GM18858 (cell line): Measurements from ENCODE around the gene SYNE1.
"Not testable (repeated sequence)": the region's sequence is repeated elsewhere in the genome, so short reads cannot be mapped to it uniquely, and the experiment has no call there.

Experiments
- ATAC-seq: cut with Tn5 transposase; IDR thresholded peaks from one replicate; pipeline ENCODE4 v1.9.1; 2021; ENCODE audit not compliant: unreplicated experiment

The SYNE1 gene

GRCh38 chr6:152491501-152491900 is 145.7 kb downstream of the SYNE1 start:
- not testable (repeated sequence) for ATAC-seq

DNA sequence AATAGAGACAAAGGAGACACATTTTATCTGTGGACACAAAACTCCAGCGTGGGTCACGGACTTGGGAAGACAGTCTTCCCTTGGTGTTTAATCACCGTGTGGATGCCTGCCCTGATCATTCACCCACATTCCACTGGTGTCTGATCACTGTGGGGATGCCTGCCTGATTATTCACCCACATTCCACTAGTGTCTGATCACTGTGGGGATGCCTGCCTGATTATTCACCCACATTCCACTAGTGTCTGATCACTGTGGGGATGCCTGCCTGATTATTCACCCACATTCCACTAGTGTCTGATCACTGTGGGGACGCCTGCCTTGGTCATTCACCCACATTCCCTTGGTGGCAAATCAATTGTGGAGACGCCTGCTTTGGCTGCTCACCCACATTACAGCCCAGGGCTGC is 146.2 kb downstream of the SYNE1 start:
- not testable (repeated sequence) for ATAC-seq

- ATAC-seq = no peak
Observed at GRCh38 chr6:152484806-152485205, 152.4 kb downstream of the SYNE1 start.

GRCh38 chr6:152482289-152482688 is 154.9 kb downstream of the SYNE1 start:
- ATAC-seq = no peak

- ATAC-seq = no peak
Observed at GRCh38 chr6:152478377-152479010, 158.7 kb downstream of the SYNE1 start.

- ATAC-seq = no peak
Observed at GRCh38 chr6:152474354-152474753, 162.8 kb downstream of the SYNE1 start.

DNA sequence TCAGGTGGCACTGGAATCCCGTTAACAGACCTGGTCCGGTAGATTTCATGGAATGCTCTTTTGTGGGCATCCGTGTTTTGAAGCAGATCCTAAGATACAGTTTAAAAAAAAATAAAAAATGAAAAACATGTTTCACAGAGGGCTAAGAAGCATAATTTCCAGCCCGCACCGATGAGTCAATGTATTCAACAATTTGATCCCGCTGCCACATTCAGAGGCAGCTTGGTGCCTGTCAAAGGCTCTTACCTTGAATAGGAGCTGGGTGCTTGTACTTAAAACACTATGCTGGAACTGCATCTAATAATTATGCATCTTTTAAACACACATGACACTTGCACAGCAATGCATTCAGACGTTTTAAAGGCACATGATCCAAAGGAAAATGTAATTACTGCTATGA is 164.8 kb downstream of the SYNE1 start:
- ATAC-seq = no peak

- ATAC-seq = no peak
Observed at GRCh38 chr6:152471456-152472265, 165.5 kb downstream of the SYNE1 start.

DNA sequence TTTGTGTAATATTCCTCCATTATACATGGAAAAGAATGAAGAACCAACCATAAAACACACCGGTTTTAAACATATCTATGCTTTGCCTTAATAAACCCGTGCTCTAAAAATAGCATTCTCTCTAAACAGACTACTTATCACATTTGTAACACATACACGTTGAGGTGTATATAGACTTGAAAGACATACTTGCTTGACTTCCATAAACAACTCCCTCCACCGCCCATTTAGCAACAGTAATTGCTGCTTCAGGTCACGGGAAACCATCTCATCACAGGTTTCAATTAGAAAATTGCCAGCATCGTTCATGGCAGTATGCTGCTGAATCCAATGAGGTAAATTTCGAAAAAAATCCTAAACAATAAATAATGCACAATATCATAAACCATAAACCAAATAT is 174.0 kb downstream of the SYNE1 start:
- no peak for ATAC-seq

DNA sequence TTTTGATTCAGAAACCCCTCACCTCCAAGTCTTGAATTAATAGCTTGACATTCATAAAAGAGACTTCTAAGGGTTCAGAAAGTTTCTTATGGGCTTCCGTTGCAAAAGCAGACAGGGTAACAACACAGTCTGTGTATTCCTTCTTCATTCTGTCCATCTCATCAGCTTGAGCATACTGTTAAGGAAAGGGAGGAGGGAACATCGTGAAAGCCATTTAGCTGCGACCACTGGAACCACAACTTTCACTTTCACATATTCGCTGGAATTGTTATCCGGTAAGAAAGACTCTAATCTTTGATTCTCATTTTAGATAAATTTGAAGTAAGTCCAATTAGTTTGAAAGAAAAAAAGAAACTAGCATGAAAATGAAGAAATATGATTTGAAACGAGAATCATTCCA is 174.4 kb downstream of the SYNE1 start:
- no peak for ATAC-seq

DNA sequence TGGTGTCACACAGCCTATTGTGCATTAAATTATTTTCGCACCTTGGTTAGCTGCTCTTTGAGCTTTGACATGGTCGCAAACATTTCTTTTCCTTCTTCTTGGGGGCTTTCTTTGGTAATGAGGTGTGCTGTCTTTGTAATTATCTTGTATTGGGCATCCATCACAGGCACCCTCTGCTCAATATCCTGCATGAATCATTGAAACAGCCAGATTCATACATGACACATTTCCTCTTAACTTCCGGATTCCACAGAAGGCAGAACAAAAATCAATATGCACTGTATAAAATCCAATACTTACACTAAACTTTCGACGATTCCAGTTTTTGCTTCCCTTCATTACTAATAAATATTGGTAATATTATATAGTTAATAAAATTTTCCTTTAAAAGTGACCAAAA is 175.6 kb downstream of the SYNE1 start:
- no peak for ATAC-seq

- ATAC-seq = no peak
Observed at GRCh38 chr6:152458648-152459644, 178.2 kb downstream of the SYNE1 start.

DNA sequence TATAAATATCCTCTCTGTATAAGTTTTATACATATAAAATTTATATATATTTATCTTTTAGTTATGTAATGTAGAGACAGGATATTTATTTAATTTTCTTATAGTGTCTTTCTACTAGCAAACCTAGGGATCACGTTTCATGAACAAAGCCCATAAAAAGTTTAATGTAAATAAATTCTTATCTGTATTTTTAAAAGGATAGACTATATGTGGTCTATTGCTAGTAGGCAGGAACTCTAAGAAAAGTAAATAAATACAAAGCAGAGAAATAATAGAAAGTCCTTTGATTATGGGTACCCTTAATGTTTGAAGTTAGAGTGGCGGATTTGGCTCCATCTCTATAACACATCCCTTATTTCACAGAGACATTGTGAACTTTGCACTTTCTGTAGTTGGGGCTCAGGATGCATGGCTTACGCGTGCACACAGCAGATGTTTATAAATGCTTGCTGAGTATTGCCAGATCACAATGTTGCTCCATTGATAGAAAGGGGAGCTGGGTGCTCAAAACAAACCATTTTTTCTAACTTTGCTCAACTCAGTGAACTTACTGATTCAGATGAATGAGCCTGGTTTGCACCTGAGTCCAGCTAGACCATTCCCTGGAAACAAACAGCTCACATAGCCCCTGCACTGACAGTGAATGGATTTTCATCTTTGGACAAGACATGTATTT is 179.1 kb downstream of the SYNE1 start:
- ATAC-seq = no peak

GRCh38 chr6:152454003-152454402 is 183.2 kb downstream of the SYNE1 start:
- no peak for ATAC-seq

- no peak for ATAC-seq
Observed at GRCh38 chr6:152453421-152453820, 183.7 kb downstream of the SYNE1 start.

DNA sequence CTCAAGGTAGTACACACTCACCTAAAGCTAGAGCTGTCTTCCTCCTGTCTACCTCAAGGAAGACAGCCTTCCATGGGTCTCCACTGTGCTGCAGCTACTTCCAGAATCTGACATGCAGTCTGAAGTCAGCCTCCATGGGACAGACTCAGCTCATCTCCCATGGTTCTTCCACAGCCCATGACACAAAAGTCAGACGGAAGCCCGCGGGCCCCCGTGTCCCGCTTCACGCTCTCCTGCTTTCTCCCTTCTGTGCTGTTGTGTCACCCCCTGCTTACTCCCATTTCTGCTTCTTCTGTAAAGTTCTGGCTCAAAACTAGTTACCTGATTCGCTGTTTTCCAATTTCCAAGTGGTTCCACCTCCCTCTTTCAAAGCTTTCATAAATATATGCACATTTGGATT is 184.5 kb downstream of the SYNE1 start:
- ATAC-seq = no peak

- no peak for ATAC-seq
Observed at GRCh38 chr6:152450519-152450918, 186.6 kb downstream of the SYNE1 start.

DNA sequence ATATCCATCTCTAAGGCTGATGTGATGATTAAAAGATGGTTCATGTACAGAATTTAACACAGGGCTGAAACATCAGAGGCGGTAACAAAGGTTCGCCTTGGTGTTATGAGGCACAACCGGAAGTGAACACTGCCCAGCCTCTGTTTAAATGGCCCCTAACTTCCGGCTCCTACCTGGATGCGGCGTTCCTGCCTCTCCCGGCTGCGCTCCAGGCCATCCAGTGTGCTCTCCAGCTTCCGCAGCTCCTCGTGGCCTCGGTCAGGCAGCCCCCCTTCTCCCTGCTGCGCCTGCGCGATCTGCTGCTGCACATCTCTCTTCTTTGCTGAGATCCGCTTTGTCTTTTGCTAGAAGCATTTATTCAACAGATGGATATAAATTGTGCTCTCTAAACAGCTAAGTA is 195.3 kb downstream of the SYNE1 start:
- ATAC-seq = no peak

GRCh38 chr6:152435816-152436215 is 201.3 kb downstream of the SYNE1 start:
- ATAC-seq = no peak

DNA sequence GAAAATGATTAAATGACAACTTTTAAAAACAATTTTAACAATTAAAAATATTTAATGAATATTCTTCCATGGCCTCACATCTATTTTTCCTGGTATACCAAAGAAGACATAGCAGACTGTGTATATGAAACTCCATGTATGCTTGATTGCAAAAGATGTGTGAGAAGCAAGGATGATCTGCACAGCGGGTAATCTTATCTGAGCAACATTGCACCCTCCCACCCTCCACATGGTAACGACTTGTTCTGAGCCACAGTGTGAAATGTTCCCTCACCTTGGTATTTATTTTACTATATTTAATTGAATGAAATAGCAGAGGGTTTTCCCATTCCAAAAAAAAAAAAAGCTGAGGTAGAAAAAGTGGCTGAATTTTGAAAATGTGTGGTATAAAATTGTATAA is 204.4 kb downstream of the SYNE1 start:
- ATAC-seq = no peak

- no peak for ATAC-seq
Observed at GRCh38 chr6:152428126-152428525, 209.0 kb downstream of the SYNE1 start.
